ENCODE data around the gene SEC24A.
"Not testable (repeated sequence)": the region's sequence is repeated elsewhere in the genome, so short reads cannot be mapped to it uniquely, and the experiment has no call there.

The SEC24A gene

GRCh38 chr5:134659456-134659855 lies 10.9 kb downstream of the SEC24A start:
- no peak for TF ChIP-seq CTCF (IDR thresholded peaks at IDR 0.05; ENCODE audit: insufficient read depth, low read length, missing control alignments)
- ChIA-PET POLR2A (no interaction called here), CTCF (no interaction called here)
- DNase-seq (ENCODE audit: low read depth, low spot score): no peak
- no peak overlapping the region for H3K4me3 ChIP-seq (ENCODE audit: low read depth, low read length)

- no peak for TF ChIP-seq CTCF (IDR thresholded peaks at IDR 0.05; ENCODE audit: insufficient read depth, low read length, missing control alignments)
- ChIA-PET CTCF (interaction anchor here (0.8 kb wide), 1 partner anchor 353 kb away, joined by 3 read pairs; no protein-coding TSS in a partner anchor), POLR2A (no interaction called here)
- no peak for DNase-seq (ENCODE audit: low read depth, low spot score)
- H3K4me3 ChIP-seq (ENCODE audit: low read depth, low read length): no peak overlapping the region
Observed at GRCh38 chr5:134659922-134660321, 11.3 kb downstream of the SEC24A start.

GRCh38 chr5:134662971-134663370 lies 14.4 kb downstream of the SEC24A start:
- no peak overlapping the region for H3K4me3 ChIP-seq (ENCODE audit: low read depth, low read length)
- ChIA-PET POLR2A (no interaction called here), CTCF (interaction anchor here (0.7 to 0.9 kb wide), 2 partner anchors 10 to 12 kb away, joined by 3 read pairs; no protein-coding TSS in a partner anchor)
- DNase-seq (ENCODE audit: low read depth, low spot score): no peak
- no peak for TF ChIP-seq CTCF (IDR thresholded peaks at IDR 0.05; ENCODE audit: insufficient read depth, low read length, missing control alignments)

GRCh38 chr5:134664448-134664847 lies 15.9 kb downstream of the SEC24A start:
- TF ChIP-seq CTCF (IDR thresholded peaks at IDR 0.05; ENCODE audit: insufficient read depth, low read length, missing control alignments): no peak
- ChIA-PET CTCF (no interaction called here), POLR2A (no interaction called here)
- H3K4me3 ChIP-seq (ENCODE audit: low read depth, low read length): no peak overlapping the region
- DNase-seq (ENCODE audit: low read depth, low spot score): no peak

GRCh38 chr5:134673546-134673945 lies 25.0 kb downstream of the SEC24A start:
- DNase-seq (ENCODE audit: low read depth, low spot score); H3K4me3 ChIP-seq (ENCODE audit: low read depth, low read length); POLR2A ChIA-PET; CTCF ChIA-PET: not testable (repeated sequence)

- DNase-seq (ENCODE audit: low read depth, low spot score); POLR2A ChIA-PET; H3K4me3 ChIP-seq (ENCODE audit: low read depth, low read length): not testable (repeated sequence)
- CTCF ChIA-PET: interaction anchor here (1.0 kb wide), 1 partner anchor 11 kb away, joined by 3 read pairs; no protein-coding TSS in a partner anchor
Observed at GRCh38 chr5:134677357-134677756, 28.8 kb downstream of the SEC24A start.

GRCh38 chr5:134690144-134690543 lies 41.6 kb downstream of the SEC24A start:
- DNase-seq (ENCODE audit: low read depth, low spot score); H3K4me3 ChIP-seq (ENCODE audit: low read depth, low read length); POLR2A ChIA-PET; CTCF ChIA-PET: not testable (repeated sequence)

- no peak for TF ChIP-seq CTCF (IDR thresholded peaks at IDR 0.05; ENCODE audit: insufficient read depth, low read length, missing control alignments)
- ChIA-PET POLR2A (no interaction called here), CTCF (interaction anchor here (0.7 kb wide), 1 partner anchor 16 kb away, joined by 3 read pairs; no protein-coding TSS in a partner anchor)
- no peak for DNase-seq (ENCODE audit: low read depth, low spot score)
- H3K4me3 ChIP-seq (ENCODE audit: low read depth, low read length): no peak overlapping the region
Observed at GRCh38 chr5:134692722-134693121, 44.1 kb downstream of the SEC24A start.

All from AG04449 (cell line).